HG03159 (cell line): ENCODE data around the gene CSNK1E.

ENCODE experiments used
- ATAC-seq: cut with Tn5 transposase; IDR thresholded peaks from one replicate; pipeline ENCODE4 v1.9.1; 2021; ENCODE audit warnings: mild to moderate bottlenecking, moderate library complexity; ENCODE audit not compliant: unreplicated experiment

Gene CSNK1E

DNA sequence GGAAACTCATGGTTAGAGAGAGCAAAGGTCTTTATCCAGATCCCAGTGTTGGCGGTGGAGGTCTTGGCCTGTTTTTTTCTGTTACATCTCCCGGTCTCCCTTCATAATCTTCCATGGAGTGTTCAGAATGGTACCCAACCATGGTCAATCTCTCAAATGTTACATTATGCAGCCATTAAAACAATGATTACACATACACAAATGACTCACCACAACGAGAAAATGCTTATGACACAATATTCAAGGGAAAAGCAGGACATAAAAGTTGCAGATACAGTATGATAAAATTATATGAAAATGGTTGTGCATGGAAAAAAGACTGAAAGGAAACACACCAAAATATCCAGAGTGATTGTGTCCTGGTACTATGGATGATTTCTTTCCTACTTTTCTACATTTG lies 17.8 kb upstream of the CSNK1E start:
- no peak for ATAC-seq

GRCh38 chr22:38327805-38328204 lies 10.6 kb upstream of the CSNK1E start:
- ATAC-seq: no peak

DNA sequence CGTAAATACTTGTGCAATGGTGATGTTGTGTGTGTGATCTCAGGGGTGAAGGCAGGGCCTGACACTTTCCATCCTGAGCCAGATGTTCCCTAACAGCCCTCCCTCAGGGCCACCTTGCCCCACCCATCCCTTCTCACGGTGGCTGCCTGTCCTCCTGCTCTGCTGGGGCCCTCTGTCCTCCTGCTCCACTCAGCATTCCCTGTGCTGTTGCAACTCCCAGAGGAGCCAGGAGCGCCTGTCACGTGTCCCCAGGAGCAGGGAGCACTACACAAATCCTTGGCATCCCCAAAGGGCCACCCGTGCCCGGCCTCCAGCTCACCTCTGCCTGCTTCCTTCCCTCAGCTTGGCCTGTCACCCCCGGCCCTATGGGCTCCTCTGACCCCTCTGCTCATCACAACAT lies 10.2 kb upstream of the CSNK1E start:
- no peak for ATAC-seq

GRCh38 chr22:38325587-38325986 lies 8.4 kb upstream of the CSNK1E start:
- no peak for ATAC-seq

GRCh38 chr22:38320605-38321402 lies 3.6 kb upstream of the CSNK1E start:
- ATAC-seq: no peak

GRCh38 chr22:38318792-38319773 lies 1.9 kb upstream of the CSNK1E start:
- no peak for ATAC-seq

DNA sequence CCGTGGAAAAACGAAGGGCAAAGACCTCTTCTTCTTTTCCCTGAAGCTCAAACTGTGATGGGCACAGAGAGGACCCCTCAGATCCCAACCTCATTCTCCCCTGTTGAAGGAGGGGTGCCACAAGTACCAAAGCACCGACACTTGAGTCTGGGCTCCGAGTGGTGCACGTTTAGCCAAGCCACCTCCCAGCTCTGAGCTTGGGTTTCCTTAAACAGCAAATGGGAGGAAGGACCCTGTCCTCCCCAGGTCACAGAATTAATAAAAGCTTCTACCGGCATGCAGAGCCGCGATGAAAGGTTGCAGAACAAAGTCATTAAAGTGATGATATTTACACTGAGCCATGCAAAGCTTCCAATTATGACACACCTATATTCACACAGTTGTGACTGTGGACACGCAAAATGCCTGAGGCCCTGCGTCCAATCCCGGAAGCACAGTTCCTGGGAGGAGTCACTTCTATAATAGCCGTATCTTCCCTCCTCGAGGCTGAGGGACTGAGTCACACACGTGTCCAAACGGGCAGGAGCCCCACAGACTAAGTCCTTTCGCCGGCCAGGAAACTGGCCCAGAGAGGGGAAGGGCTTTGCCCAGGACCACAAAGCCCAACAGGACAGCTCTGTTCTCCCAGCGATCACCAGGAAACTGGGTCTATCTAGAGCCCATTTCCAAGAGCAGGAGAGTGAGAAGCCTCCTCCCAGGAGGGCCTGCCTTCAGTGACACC lies 922 bp upstream of the CSNK1E start:
- ATAC-seq: no peak

- ATAC-seq: peak; percentile 29
Measured at GRCh38 chr22:38316364-38317121, 690 bp downstream of the CSNK1E start.

DNA sequence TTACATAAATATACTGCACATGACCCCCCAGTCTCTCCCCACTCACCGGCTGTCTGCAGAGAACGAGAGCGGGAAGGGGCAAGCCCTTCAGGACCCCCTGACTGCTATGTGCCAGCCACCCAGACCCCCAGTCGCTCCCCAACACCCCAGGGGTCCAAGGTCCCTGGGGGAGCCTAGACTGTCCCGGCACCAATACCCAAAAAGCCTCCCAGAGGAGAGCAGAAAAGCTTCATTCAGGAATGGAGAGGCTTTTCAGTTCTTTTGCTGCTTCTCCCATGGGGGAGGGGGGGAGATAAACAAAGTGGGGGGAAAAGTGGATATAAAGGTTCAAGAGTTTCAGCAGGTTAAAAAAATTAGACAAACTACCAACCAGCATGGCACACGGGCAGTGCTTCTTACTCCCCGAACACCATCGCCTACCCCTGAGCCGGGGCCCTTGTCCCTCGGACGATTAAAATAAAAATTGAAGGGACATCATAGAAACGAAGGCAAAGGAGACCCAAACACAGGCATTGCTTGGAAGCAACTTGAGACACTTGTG lies 1.3 kb downstream of the CSNK1E start:
- no peak for ATAC-seq

- no peak for ATAC-seq
Measured at GRCh38 chr22:38314933-38315822, 2.1 kb downstream of the CSNK1E start.

GRCh38 chr22:38314051-38314932 lies 2.9 kb downstream of the CSNK1E start:
- ATAC-seq: no peak

DNA sequence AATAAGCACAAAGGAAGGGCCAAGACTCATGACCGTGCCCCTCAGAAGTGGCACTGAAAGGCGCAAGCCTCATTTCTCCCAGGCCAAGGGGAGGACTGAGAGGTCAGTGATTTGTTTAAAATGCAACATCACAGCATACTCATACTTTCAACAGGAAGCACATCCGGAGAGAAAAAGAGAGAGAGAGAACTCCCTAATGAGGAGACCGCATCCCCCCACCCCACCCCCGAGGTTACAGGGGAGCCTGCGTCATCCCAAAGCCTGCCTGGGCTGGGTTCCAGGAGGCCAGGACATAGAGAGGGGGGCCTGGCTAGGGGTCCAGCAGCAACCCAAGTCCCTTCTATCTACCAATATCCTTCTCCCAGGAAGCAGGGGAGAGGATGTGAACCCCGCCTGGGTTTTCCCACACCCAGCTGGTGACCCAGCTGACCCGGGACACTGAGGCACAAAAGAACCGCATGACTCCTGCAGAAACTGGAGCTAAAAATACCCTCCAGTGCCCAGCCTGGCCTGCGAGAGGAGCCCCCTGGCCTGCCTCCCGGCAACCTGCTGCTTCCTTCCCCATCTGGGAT lies 3.8 kb downstream of the CSNK1E start:
- ATAC-seq: no peak

DNA sequence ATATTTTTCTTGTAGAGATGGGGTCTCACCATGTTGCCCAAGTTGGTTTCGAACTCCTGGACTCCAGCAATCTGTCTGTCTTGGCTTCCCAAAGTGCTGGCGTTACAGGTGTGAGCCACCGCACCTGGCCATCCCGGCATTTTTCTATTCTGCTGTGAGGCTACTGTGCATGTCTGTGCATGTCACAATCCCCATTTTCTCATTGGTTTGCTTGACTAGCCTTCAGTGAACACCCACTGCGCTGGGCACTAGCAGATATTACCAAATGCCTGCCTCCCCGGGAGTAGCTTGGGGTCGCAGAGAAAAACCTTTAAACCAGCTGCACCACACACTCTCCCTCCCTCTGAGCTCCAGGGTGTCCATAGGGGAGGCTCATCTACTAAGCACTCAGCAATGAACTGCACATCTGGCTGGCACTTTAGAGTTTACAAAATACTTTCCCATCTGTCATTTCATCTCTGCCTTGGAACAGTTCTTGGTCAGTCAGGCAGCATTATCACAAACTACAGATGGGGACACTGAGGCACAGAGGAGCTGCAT lies 4.9 kb downstream of the CSNK1E start:
- ATAC-seq: no peak

DNA sequence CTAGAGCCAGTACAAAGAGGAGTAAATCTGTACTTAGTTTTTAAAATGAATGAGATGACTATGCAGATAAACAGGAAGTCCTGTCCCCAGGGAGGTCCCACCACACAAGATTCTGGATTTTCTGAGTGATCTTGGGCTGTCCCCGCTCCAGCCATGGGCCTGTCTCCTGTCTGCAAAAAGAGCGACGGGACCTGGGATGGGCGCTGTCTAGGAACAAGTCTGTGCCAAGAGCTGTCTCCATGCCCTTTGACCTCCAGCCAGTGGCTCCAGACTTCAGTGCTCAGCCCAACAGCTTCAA lies 6.0 kb downstream of the CSNK1E start:
- no peak for ATAC-seq

GRCh38 chr22:38310518-38311322 lies 6.5 kb downstream of the CSNK1E start:
- ATAC-seq: no peak

DNA sequence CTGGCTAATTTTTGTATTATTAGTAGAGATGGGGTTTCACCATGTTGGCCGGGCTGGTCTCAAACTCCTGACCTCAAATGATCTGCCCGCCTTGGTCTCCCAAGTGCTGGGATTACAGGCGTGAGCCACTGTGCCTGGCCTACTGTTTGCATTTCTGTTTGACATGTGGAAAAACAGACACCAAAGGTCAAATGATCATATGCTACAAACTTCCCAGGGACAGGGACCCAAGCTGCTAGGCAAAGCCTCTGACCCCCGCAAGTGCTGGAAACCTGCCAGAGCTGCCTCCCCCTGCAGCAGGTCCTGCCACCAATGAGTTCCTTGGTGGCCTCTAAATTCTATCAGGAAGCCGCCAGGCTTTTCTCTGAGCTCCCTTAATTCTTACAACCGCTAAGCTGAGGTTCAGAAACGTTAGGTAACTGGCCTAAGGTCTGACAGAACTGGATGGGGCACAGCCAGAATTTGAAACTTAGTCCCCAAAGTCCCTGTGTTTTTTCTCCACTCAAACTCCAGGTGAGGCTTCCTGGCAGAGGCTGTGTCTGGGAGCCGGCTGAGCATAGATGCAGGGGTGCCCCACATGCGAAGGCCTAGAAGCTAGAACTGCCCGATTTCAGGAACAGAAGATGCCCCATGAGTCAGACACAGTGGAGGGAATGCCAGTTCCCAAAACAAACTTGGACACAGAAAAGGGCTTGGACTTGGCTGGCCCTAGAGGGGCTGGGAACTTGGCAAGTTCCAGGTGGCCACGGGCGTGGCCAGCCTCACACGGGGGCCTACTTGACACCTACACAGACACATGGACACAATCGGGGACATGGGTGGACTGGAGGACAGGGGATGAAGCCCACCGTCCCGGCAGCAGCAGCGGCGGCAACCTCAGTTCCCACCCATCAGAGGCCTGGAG lies 7.4 kb downstream of the CSNK1E start:
- ATAC-seq: no peak
